ENCODE measurements around the gene ANKS1A.
"Not testable (repeated sequence)": the region's sequence is repeated elsewhere in the genome, so short reads cannot be mapped to it uniquely, and the experiment has no call there.

Gene ANKS1A

GRCh38 chr6:35003886-35004530 lies 115.0 kb downstream of the ANKS1A start:
- not testable (repeated sequence) for DNase-seq

- DNase-seq: no peak
Observed at GRCh38 chr6:35007016-35007415, 118.0 kb downstream of the ANKS1A start.

DNA sequence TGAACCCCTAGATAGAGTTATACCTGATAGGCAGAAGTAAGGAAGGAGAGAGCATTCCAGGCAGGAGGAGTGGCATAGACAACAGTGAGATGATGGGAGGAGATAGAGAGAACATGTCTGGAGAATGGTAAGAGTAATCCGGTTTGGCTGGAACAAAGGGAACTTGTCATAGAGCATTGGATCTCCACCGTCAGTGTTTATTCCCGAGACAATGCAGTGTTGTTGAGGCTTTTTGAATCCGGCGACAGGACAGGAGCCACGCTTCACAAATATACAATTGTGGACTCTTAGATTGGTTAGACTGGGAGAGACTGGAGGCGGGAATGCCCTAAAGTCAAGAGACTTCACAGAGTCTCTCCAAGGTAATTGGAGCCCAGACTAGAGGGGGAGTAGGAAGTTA lies 119.8 kb downstream of the ANKS1A start:
- DNase-seq: no peak

- DNase-seq: no peak
Observed at GRCh38 chr6:35011096-35012041, 122.3 kb downstream of the ANKS1A start.

GRCh38 chr6:35013701-35014100 lies 124.6 kb downstream of the ANKS1A start:
- DNase-seq: no peak

GRCh38 chr6:35014341-35014740 lies 125.3 kb downstream of the ANKS1A start:
- DNase-seq: no peak

- DNase-seq: no peak
Observed at GRCh38 chr6:35014786-35015185, 125.7 kb downstream of the ANKS1A start.

DNA sequence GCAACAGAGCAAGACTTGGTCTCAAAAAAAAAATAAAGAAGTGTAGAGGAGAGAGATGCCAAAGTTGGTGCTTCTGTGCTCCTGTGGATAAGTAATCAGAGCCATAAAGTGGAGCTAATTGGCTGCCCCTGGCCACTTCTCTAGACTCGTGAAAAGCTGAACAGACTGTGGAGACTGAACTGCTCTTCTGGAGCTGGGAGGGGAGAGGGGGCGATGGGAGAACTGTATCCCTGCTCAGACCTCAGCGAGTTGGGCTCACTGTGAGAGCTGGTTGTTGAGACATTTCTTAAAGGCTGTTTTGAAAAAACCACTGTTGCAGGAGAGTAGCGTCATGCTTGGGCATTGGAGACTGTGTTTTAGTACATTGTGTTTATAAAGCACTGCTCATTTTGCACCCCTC lies 126.4 kb downstream of the ANKS1A start:
- DNase-seq: no peak

DNA sequence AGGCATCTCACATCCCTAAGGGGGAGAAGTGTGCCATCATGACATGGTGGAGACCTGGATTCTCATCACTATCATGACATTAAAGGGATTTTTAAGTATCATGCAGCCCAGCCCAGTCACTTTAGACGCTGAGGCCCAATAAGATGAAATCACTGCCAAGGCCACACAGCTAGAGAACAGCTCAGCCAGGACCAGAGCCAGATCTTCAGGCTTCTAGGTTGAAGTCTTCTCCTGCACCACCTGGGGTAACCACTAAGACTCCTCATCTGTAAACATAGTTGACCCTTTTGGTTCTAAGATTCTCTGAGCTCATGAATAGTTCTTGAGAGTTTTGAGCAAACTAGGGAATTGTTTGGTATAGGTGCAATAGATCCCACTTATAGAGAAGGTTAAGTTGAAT lies 126.9 kb downstream of the ANKS1A start:
- no peak for DNase-seq

- no peak for DNase-seq
Observed at GRCh38 chr6:35016502-35017321, 127.7 kb downstream of the ANKS1A start.

GRCh38 chr6:35017411-35018181 lies 128.5 kb downstream of the ANKS1A start:
- DNase-seq: no peak

- no peak for DNase-seq
Observed at GRCh38 chr6:35018182-35018519, 129.1 kb downstream of the ANKS1A start.

- no peak for DNase-seq
Observed at GRCh38 chr6:35018746-35019145, 129.7 kb downstream of the ANKS1A start.

DNA sequence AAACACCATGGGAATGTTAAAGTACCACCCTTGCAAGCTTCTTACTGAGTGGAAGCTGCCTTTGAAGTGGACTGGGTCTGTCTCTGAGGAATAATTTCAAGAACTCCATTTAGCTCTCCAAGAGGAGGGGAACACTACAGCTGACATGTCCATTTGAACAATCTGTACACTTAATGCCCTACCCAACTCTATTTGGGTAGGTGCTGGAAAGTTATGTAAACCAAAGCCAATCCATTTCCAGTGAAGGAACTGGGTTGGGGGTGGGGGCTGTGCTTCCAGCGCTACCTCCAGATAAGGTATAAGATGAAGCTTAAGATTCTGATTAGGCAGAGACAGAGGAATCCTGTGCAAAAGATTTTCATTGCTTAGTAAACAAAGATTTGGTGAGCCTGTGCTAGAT lies 130.1 kb downstream of the ANKS1A start:
- no peak for DNase-seq

DNA sequence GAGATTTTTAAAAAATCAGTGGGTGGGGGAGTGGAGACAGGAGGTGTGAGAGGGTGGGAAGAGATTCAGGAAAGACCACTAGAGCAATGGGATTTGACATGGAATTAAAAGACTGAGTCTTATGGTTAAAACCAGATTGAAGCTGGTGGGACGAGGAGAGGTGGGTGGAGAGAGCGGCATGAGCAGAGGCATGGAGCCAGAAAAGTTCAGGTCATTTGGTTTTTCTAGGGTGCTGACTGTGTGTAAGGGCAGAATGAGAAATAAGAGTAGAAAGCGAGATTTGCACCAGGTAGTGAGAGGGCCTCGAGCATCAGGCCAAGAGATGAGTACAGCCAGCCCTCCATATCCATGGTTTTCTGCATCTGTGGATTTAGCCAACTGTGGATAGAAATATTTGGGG lies 130.8 kb downstream of the ANKS1A start:
- DNase-seq: no peak

- no peak for DNase-seq
Observed at GRCh38 chr6:35021004-35021403, 131.9 kb downstream of the ANKS1A start.

DNA sequence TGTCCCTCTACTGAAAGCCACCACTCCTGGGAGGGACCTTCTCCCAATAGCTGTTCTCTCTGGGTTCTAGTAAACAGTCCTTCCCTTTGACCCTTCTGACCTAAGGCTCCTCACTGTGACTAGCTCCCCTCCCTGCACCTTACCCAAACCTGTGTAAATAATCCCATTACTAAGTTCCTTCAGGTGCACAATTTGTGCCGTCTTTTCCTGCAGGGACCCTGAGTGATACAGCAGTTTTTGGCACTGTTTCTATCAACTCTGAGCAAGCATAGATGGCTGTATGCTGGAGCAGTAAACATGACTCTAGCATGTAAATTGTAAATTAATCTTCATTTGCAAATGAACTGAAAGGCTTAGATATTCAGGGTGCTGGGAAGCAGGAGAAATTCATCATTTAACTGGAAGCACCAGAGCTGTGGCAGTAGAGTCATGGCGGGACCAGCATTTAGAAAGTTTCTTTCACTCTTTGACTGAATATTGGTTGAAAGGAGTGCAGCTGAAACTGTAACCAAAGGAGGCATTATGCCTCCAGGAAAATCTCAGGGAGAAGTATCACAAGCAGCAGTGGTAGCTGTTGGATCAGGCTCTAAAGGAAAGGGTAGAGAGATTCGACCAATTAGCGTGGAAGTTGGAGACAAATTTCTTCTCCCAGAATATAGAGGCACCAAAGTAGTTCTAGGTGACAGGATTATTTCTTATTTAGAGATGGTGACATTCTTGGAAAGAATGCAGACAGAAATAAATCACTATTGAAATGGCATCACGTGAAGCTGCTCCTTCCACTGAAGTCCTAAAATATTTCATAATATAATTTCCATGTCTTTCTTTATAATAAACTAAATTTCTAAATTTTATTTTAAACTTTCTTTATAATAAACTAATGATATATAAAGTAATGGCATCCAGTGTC lies 134.3 kb downstream of the ANKS1A start:
- DNase-seq: no peak

DNA sequence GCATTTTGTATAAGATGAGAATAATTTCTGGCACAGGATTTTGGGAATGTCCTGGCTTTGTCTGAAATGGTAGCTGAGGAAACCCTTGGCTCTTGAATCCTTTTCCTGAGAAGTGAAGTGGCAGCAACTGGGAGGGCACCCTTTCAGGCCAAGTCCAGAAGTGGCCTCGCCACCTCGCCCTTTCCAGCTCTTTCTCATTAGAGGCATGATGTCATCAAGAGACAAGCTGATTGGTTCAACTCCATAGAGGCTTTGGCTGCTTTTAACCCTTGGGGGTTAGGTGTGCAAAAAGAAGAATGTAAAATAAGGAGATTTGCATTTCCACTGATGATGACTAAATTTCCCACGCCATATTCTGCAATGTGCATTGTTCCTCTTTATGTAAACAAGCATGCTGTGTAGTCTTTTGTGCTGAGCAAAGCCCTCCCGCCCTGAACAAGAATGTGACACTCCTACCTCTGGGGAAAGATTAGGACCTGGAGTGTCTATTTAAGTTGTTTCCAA lies 135.5 kb downstream of the ANKS1A start:
- no peak for DNase-seq

DNA sequence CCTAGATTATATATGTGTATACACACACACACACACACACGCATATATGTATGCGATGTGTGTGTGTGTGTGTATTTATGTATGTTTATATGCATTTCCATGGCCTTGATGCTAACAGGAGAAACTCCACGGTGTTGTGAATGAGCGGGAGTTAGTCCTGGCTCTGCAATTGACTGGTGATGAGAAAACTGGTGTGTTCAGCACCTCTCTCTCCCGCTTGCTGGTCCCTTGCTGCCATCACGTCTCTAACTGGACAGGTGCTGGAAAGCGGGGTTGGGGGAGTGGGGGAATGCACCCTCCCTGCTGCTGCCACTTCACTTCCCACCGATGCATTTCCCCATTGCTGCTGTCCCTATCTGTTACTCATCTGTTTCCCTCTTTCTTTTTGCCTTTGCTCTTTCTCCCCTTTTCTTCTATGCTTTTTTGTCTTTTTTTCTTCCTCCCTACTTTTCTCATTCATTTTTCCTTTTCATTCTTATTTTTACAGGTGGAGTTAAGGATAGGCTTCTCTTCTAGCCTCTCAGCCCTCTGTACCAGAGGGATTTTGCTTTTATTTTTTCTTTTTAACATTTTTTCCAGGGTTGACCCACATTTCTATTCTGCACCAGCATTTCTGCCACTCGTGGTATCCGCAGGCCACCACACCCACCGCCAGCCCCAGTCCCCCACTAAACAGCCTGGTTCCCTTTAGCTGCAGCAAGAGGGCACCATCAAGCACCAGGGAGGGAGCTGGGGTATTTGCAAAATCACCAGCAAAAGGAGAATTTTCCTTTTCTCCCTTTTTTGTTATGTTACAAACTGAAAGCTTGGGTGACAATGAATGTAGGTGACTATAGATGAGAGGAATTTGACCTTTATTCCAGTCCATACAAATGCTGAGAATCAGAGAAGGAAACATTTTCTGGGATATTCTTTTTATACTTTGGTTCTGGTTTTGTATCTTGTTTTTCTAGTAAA lies 136.5 kb downstream of the ANKS1A start:
- no peak for DNase-seq

Measured in CD4-positive, alpha-beta T cell treated with Interleukin-4 for 1 hour (primary cell).